GM19023 (cell line): ENCODE measurements around the gene GH1.
"Not testable (repeated sequence)": the region's sequence is repeated elsewhere in the genome, so short reads cannot be mapped to it uniquely, and the experiment has no call there.

Source experiments
- ATAC-seq: cut with Tn5 transposase; IDR thresholded peaks from one replicate; pipeline ENCODE4 v1.9.1; 2021; ENCODE audit warnings: mild to moderate bottlenecking, moderate library complexity; ENCODE audit not compliant: unreplicated experiment

GH1 gene

DNA sequence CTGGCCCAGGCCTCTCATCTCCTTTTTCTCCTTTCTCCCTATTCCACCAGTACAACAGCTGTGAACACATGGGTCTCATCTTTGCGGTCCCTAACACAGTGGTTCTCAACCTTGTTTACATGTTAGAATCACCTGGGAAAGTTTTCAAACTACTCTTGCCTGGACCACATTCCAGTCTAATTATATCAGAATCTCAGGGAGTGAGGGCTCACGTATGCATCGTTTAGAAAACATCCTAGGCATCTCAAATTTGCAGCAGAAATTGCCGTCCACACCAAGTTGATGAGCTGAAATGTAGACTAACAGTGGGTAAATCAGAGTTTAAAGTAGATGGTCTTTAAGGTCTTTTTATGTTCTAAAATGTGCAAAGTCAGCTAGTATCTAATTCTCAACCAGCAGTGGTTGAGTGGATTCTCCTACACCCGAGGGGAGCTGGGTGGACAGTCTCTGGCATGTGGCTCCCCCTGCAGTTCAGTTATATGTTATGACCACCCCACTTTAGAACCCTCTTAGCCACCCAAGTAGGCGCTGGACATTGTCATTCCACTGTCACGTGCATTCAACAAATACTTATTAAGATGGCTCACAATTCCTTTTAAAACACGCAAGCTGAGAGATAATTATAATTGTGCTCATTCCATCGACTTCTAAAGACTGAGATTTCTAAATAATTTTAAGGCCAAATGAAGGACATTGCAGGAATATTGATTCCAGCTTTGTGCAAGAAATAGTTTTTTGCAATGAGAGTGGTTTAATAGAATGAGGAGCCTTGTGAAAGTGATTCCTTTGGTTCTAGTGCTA is 48.9 kb downstream of the GH1 start:
- not testable (repeated sequence) for ATAC-seq
